Activated T-cell treated with anti-CD3 and anti-CD28 coated beads, Interleukin-2, amount 50 U/mL, for 4 hours (primary cell): ENCODE data around the gene RSU1. TPM values are rescaled to one million over a fixed set of nuclear protein-coding genes. Genes with fewer than 3 reads are reported as not detected.

ENCODE experiments used
- ATAC-seq, 2 donors: fragments of 200-7000 bp; cut with Tn5 transposase; one replicate each; pipeline ENCODE4 v1.10.0; 2021
- DNase-seq: peaks from one replicate; pipeline ENCODE4 v3.0.0-alpha.2; 2020
- H3K27me3 Mint-ChIP-seq: one replicate; pipeline ENCODE4 v1.8.0; 2021; ENCODE audit warnings: low read depth, mixed read lengths
- H3K36me3 Mint-ChIP-seq: one replicate; pipeline ENCODE4 v1.8.0; 2022; ENCODE audit warnings: mixed read lengths; ENCODE audit not compliant: insufficient read depth
- H3K4me1 Mint-ChIP-seq: one replicate; pipeline ENCODE4 v1.8.0; 2021; ENCODE audit warnings: low read depth, mixed read lengths
- H3K4me3 Mint-ChIP-seq: one replicate; pipeline ENCODE4 v1.8.0; 2021; ENCODE audit warnings: mild to moderate bottlenecking, moderate library complexity, mixed read lengths
- H3K9me3 Mint-ChIP-seq: one replicate; pipeline ENCODE4 v1.8.0; 2021; ENCODE audit warnings: mixed read lengths
- total RNA-seq, 3 donors: library from RNA; stranded (reverse); gene quantifications; one replicate each; pipeline ENCODE4 v1.2.1, GENCODE V29; 2021

Gene RSU1
- total RNA-seq, 3 donors from 2014 or later: 34.7 to 45.7 (median 44.7) TPM

DNA sequence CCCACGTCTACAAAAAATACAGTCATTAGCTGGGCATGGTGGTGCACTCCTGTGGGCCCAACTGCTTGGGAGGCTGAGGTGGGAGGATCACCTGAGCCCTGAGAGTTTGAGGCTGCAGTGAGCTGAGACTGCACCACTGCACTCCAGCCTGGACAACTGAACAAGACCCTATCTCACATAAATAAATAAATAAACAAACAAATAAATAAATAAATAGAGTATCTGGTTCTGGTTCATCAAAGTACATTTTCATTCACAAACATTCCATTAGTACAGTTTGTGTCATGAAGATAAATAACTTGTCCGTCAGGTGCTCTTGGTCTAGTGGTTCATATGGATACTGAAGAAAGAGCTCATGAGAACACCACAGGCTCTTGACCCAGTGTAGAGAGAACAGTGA is 96.4 kb downstream of the RSU1 start:
- no peaks in the 10 kb centered on the region for H3K4me1 Mint-ChIP-seq
- H3K36me3 Mint-ChIP-seq: peaks cover 48% of the 10 kb centered on the region
- peaks cover 8% of the 10 kb centered on the region for H3K9me3 Mint-ChIP-seq
- ATAC-seq: no peak
- no peak for DNase-seq
- H3K4me3 Mint-ChIP-seq: no peak overlapping the region
- H3K27me3 Mint-ChIP-seq: no peaks in the 10 kb centered on the region

DNA sequence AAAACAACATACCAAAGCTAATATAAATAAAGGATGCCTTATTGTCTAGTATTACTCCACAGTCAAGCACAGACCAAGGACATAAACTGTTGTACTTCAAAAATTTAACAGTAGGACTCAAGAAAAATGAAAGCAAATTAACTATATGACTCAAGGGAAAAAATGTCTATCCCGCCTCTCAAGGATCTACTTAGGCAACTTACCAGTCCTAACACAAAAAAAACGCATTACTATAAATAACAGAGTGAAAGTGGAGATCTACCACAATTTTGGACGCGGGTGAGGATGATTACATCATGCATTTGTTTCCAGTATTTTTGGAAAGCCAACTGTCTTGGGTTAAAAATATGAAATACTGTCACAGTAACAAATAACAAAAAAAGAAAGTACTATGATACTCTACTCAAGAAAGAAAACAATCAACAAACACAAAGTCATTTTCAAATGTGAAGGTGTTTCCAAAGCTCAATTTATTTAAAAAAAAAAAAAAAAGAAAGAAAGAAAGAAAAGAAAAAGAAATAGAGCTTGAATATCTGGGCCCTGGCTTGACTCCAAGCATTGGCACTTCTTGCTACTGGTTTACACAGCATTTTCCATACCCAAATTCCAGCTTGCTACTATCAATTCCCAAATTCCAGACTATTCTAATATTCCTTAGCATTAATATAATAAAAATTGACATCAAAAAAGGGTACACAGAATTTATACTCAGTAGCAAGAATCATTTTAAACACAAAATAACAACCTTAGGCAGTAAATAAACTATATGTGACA is 99.4 kb downstream of the RSU1 start:
- H3K9me3 Mint-ChIP-seq: peaks cover 25% of the 10 kb centered on the region
- no peak for DNase-seq
- H3K27me3 Mint-ChIP-seq: no peaks in the 10 kb centered on the region
- H3K4me3 Mint-ChIP-seq: no peak overlapping the region
- peaks cover 56% of the 10 kb centered on the region for H3K36me3 Mint-ChIP-seq
- H3K4me1 Mint-ChIP-seq: no peaks in the 10 kb centered on the region
- no peak for ATAC-seq

DNA sequence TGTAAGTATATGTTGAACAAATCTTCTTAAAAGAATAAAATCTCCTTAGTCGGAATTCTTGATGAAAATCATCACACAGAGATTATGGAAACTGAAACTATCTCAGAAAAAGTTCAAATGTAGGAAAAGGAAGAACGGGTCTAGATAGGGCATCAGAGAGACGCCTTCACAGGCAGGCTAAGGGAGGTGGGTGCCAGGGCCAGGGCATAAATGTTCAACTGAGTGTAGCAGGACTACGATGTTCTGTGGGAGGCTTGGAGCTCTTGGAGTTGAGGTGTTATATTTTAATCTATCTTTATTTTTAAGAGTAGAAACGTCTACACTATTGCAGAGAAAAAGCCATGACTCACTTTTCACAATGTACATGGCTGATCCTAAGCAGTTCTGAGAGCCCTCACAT is 101.2 kb downstream of the RSU1 start:
- peaks cover 47% of the 10 kb centered on the region for H3K36me3 Mint-ChIP-seq
- H3K27me3 Mint-ChIP-seq: no peaks in the 10 kb centered on the region
- H3K4me3 Mint-ChIP-seq: no peak overlapping the region
- DNase-seq (no peak), ATAC-seq (no peak)
- peaks cover 42% of the 10 kb centered on the region for H3K9me3 Mint-ChIP-seq
- no peaks in the 10 kb centered on the region for H3K4me1 Mint-ChIP-seq

DNA sequence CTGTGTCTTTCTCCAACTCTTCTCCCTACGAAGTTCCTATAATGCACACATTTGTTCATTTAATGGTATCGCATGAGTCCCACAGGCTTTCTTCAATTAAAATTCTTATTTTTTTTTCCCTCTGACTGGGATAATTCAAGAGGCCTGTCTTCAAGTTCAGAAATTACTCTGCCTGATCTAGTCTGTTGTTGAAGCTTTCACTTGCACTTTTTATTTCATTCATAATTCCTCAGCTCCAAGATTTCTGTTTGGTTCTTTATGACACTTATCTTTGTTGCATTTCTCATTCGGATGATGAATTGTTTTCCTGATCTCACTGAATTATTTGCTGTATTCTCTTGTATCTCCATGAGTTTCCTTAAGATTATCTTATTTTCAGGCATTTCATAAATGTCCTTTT is 103.9 kb downstream of the RSU1 start:
- peaks cover 36% of the 10 kb centered on the region for H3K36me3 Mint-ChIP-seq
- no peak overlapping the region for H3K4me3 Mint-ChIP-seq
- peaks cover 48% of the 10 kb centered on the region for H3K9me3 Mint-ChIP-seq

DNA sequence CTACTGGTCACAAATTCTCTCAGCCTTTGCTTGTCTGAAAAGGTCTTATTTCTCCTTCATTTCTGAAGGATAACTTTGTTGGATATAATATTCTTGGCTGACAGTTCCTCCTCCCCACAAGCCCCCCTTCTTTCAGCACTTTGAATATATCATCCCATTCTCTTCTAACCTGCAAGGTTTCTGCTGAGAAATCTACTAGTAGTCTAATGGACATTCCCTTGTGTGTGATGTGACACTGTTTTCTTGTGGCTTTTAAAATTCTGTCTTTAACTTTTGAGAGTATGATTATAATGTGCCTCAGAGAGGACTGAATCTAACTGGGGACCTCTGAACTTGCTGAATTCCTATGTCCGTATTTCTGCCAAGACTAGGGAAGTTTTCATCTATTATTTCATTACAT is 104.3 kb downstream of the RSU1 start:
- Mint-ChIP-seq H3K36me3 (peaks cover 36% of the 10 kb centered on the region), H3K27me3 (no peaks in the 10 kb centered on the region), H3K9me3 (peaks cover 48% of the 10 kb centered on the region), H3K4me1 (no peaks in the 10 kb centered on the region), H3K4me3 (no peak overlapping the region)
- DNase-seq (no peak), ATAC-seq (no peak)

More for the DNA sequence above, 103.9 kb downstream of the RSU1 start:
- no peaks in the 10 kb centered on the region for H3K4me1 Mint-ChIP-seq
- ATAC-seq: no peak
- DNase-seq: no peak
- no peaks in the 10 kb centered on the region for H3K27me3 Mint-ChIP-seq

DNA sequence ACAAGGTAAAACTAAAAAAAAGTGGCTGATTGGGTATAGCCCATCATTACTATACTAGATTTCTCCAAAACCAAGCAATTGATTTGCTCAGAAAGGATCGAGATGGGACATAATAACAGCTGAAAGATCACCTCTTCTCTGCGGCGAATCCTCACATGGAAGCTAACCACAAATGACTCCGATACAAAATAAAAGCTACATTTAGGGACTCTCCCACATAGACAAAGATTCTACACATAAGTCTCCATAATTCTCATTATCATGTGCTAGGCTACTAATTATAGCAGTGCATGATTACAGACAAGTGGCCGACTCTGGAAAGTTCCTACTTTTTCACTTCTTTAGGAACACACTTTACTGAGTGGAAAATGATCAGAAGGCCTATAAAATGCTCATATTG is 116.9 kb downstream of the RSU1 start:
- ATAC-seq: no peak

DNA sequence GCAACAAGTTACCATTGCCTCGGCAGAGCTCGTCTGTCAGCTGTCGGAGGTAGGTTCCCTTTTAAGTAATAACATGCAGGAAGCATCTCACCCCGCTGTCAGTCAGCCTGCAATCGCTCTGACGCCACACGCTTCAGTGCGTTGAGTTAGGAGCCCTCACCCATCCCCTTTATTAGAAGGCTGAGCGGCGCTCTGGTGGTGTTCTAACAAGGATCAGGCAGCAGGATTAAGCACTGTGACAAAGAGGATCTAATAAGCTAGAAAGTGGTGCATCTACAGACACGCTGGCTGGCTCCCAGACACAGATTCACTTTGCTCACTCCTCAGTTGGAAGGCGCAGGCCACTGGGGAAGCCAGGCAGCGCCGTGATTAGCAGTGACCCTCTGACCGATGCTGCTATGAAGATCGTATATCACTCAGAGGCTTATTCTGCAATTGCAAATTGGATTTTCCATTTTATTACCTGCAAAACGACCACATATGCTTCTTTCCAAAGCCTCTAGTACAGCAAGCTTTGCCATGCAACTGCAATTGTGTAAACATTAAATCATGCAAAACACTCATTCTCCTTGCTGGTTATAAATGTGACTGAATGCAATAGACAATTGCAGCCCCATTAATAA is 117.7 kb downstream of the RSU1 start:
- ATAC-seq (no peak), DNase-seq (no peak)
- Mint-ChIP-seq H3K4me3 (no peak overlapping the region), H3K27me3 (no peaks in the 10 kb centered on the region), H3K36me3 (peaks cover 12% of the 10 kb centered on the region), H3K9me3 (no peaks in the 10 kb centered on the region), H3K4me1 (no peaks in the 10 kb centered on the region)

More for the DNA sequence above, 116.9 kb downstream of the RSU1 start:
- no peak for DNase-seq
- no peak overlapping the region for H3K4me3 Mint-ChIP-seq
- peaks cover 7% of the 10 kb centered on the region for H3K36me3 Mint-ChIP-seq
- H3K4me1 Mint-ChIP-seq: no peaks in the 10 kb centered on the region
- no peaks in the 10 kb centered on the region for H3K27me3 Mint-ChIP-seq
- no peaks in the 10 kb centered on the region for H3K9me3 Mint-ChIP-seq

DNA sequence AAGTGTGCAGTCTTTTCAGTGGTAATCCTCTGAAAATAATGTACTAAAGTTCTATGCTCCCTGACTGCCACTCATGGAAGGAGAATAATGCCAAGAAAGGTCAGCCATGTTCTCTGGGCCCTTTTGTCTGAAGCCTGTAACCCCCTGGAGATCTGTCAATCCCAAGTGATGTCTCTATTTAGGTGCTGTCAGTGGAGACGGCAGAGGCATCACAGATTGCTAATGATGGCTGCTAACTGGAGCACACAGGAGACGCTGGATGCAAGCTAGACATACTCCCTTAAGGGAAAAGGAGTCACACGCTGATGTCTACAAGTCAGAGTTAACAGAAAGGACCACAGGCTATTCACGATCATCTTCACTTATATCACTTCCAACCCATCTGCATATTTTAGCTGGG is 118.8 kb downstream of the RSU1 start:
- no peak for ATAC-seq
- no peaks in the 10 kb centered on the region for H3K27me3 Mint-ChIP-seq
- no peaks in the 10 kb centered on the region for H3K4me1 Mint-ChIP-seq
- peaks cover 19% of the 10 kb centered on the region for H3K36me3 Mint-ChIP-seq
- no peak for DNase-seq
- no peak overlapping the region for H3K4me3 Mint-ChIP-seq
- no peaks in the 10 kb centered on the region for H3K9me3 Mint-ChIP-seq

DNA sequence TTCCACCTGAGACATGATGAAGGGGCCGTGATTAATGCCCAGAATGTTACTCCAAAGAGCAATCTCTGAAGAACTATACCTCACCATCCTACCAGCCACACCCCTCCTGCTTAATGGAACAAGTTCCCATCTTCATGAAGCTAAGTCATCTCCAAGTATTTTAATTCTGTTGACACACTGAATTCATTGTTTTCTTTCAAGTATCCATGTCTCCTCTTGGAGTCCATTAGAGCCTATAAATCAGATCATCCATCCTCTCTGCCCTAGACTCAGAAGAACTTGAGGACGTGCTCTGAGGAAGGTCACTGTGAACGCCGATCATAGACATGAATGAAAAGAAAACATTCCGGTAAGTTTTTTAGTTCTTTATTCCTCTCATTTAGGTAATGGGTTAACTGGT is 126.8 kb downstream of the RSU1 start:
- H3K4me1 Mint-ChIP-seq: no peaks in the 10 kb centered on the region
- H3K9me3 Mint-ChIP-seq: no peaks in the 10 kb centered on the region
- no peaks in the 10 kb centered on the region for H3K27me3 Mint-ChIP-seq
- H3K4me3 Mint-ChIP-seq: no peak overlapping the region
- peaks cover 37% of the 10 kb centered on the region for H3K36me3 Mint-ChIP-seq
- no peak for ATAC-seq
- DNase-seq: no peak

DNA sequence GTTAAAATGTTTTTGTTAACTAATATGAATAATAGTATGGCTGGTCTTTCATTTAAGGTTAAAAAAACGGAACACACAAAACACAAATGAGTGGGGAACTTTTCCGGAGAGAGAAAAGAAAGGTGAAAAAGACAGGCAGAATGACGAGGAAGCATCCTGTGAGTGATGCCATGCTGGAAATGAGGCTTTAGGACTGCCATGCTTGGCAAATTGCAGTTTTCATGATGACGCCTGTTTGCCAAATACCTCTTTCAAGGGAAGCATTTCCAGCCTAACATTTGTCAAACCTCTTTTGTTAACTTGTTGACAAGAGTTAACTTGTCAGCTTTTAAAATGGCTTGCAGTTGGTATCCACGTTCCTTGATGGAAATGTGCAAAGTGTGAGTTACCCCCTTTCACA is 127.5 kb downstream of the RSU1 start:
- ATAC-seq: no peak
- Mint-ChIP-seq H3K36me3 (peaks cover 33% of the 10 kb centered on the region), H3K4me1 (no peaks in the 10 kb centered on the region), H3K4me3 (no peak overlapping the region), H3K9me3 (no peaks in the 10 kb centered on the region), H3K27me3 (no peaks in the 10 kb centered on the region)
- no peak for DNase-seq

DNA sequence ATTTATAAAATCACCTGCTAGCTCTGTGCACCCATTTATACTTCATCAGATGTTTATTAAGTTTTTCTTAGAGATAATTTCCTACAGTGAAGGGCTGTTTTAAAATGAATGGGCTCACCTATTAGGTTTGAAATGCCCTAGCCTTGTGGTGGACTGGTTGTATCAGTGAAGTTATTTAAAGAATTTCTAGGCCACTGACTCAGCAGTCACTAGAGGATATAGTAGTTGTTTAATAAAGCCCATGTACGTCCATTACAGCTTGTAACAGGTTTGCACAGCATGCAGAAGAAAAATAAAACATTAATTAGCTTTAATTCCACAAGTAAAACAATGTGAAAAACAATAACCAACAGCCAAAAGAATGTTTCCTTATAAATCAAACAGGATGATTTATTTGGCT is 128.0 kb downstream of the RSU1 start:
- no peaks in the 10 kb centered on the region for H3K4me1 Mint-ChIP-seq
- no peak for ATAC-seq

DNA sequence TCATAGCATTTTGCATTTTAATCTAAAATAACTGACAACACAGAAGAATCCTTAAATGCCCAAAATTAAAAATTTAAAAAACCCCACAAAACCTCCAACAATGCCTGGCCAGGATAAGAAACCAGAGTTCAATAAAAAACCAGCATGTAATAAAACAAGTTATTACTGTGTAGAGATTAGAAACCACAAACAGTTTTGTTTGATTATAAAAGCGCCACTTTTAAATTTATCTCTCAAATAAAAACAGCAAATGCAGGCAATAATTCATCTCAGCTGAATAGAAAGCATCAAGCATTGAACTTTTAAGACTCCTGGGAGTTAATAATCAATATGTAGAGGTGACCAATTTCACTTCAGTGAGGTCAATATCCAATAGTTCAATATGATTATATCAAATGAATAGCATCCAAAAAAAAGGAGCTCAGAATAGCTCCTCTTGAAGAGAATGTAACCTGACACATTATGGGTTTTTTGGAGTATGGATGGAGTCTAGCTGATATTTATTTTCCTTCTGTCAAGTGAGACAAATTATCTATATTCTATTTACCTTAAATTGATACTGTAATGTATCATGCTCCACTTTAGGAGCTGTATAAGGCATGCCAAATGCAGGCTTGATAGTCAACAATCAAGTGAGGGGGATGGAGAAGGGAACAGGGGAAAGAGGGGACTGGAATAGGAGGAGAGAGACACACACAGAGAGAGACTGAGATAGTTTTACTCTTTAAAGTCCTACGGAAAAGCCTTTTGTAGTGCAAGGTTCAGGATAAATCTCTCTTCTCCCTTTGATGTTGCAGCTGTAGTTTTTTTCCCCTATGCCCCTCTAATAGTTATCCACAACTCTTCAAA is 130.9 kb downstream of the RSU1 start:
- Mint-ChIP-seq H3K9me3 (no peaks in the 10 kb centered on the region), H3K27me3 (no peaks in the 10 kb centered on the region), H3K36me3 (peaks cover 36% of the 10 kb centered on the region), H3K4me1 (no peaks in the 10 kb centered on the region), H3K4me3 (no peak overlapping the region)
- DNase-seq: no peak
- ATAC-seq: no peak

More for the DNA sequence above, 128.0 kb downstream of the RSU1 start:
- no peaks in the 10 kb centered on the region for H3K9me3 Mint-ChIP-seq
- H3K4me3 Mint-ChIP-seq: no peak overlapping the region
- DNase-seq: no peak
- H3K36me3 Mint-ChIP-seq: peaks cover 29% of the 10 kb centered on the region
- no peaks in the 10 kb centered on the region for H3K27me3 Mint-ChIP-seq

DNA sequence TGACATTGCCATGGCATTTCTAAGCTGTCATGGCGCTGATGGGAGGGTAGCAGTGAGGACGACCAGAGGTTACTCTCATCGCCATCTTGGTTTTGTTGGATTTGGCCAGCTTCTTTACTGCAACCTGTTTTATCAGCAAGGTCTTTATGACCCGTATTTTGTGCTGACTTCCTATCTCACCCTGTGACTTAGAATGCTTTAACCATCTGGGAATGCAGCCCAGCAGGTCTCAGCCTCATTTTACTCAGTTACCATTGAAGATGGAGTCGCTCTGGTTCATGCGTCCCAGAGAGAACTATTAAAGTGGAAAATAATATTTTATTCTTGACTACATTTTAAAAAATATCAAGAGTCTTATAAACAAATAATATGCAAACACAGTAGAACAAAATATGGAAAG is 131.7 kb downstream of the RSU1 start:
- no peaks in the 10 kb centered on the region for H3K9me3 Mint-ChIP-seq
- H3K36me3 Mint-ChIP-seq: peaks cover 36% of the 10 kb centered on the region
- no peak overlapping the region for H3K4me3 Mint-ChIP-seq
- H3K27me3 Mint-ChIP-seq: no peaks in the 10 kb centered on the region
- ATAC-seq (no peak), DNase-seq (no peak)
- H3K4me1 Mint-ChIP-seq: no peaks in the 10 kb centered on the region

DNA sequence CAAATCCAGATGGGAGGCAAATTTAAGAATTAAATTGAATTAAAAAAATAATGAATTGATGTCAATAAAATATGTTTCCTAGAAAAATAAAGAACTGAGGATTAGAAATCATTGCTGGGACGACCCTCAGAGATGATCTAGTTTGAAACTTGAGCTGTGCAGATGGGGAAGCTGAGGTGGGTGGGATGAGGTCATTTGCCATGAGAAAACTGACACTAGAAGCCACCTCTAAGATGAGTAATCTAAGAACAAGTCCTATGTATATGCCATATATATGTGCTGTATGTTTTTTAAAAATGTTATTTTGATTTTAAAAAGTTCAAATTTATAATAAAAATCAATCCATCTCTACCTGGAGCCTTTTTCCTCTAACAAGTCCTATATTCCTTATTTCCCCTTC is 135.7 kb downstream of the RSU1 start:
- ATAC-seq (no peak), DNase-seq (no peak)
- H3K27me3 Mint-ChIP-seq: no peaks in the 10 kb centered on the region
- H3K4me1 Mint-ChIP-seq: no peaks in the 10 kb centered on the region
- no peaks in the 10 kb centered on the region for H3K9me3 Mint-ChIP-seq
- no peak overlapping the region for H3K4me3 Mint-ChIP-seq
- H3K36me3 Mint-ChIP-seq: peaks cover 43% of the 10 kb centered on the region
